GM12875 (cell line): Measurements from ENCODE around the gene ZNF276.
"Not testable (repeated sequence)": the region's sequence is repeated elsewhere in the genome, so short reads cannot be mapped to it uniquely, and the experiment has no call there.

Experiments used
- H3K4me3 ChIP-seq: one replicate; pipeline ENCODE4 v1.5.1; 2011; ENCODE audit warnings: low read depth, low read length, control low read depth
- CTCF ChIP-seq: IDR thresholded peaks from 2 replicates; pipeline ENCODE4 v1.5.1; 2011; ENCODE audit warnings: low read depth, mild to moderate bottlenecking, control low read depth, inconsistent platforms, low read length, moderate library complexity, borderline replicate concordance; ENCODE audit not compliant: insufficient read depth

The ZNF276 gene

GRCh38 chr16:89765292-89765830 is 44.0 kb downstream of the ZNF276 start:
- H3K4me3 ChIP-seq, result no peak overlapping the region

GRCh38 chr16:89770367-89770766 is 49.0 kb downstream of the ZNF276 start:
- no peak for TF ChIP-seq CTCF
- no peak overlapping the region for H3K4me3 ChIP-seq

More at GRCh38 chr16:89765292-89765830, 44.0 kb downstream of the ZNF276 start:
- TF ChIP-seq CTCF, result no peak

GRCh38 chr16:89775223-89775622 is 53.9 kb downstream of the ZNF276 start:
- no peak for TF ChIP-seq CTCF
- H3K4me3 ChIP-seq, result no peak overlapping the region

- not testable (repeated sequence) for H3K4me3 ChIP-seq
These were observed 56.9 kb downstream of the ZNF276 start for GRCh38 chr16:89778211-89778610.

- no peak for TF ChIP-seq CTCF
- no peak overlapping the region for H3K4me3 ChIP-seq
These were observed 58.0 kb downstream of the ZNF276 start for GRCh38 chr16:89779231-89779908.

- TF ChIP-seq CTCF, result no peak
- H3K4me3 ChIP-seq, result no peak overlapping the region
These were observed 58.6 kb downstream of the ZNF276 start for GRCh38 chr16:89779909-89780305.

- TF ChIP-seq CTCF, result no peak
- H3K4me3 ChIP-seq, result no peak overlapping the region
These were observed 61.2 kb downstream of the ZNF276 start for GRCh38 chr16:89782489-89782888.

GRCh38 chr16:89783952-89784351 is 62.6 kb downstream of the ZNF276 start:
- H3K4me3 ChIP-seq, result not testable (repeated sequence)
